GM21526 (cell line): Measurements from ENCODE around the gene F5.

ENCODE experiments used
- ATAC-seq: cut with Tn5 transposase; IDR thresholded peaks from one replicate; pipeline ENCODE4 v1.9.1; 2021; ENCODE audit warnings: moderate library complexity; ENCODE audit not compliant: unreplicated experiment, low FRiP score

Gene F5

DNA sequence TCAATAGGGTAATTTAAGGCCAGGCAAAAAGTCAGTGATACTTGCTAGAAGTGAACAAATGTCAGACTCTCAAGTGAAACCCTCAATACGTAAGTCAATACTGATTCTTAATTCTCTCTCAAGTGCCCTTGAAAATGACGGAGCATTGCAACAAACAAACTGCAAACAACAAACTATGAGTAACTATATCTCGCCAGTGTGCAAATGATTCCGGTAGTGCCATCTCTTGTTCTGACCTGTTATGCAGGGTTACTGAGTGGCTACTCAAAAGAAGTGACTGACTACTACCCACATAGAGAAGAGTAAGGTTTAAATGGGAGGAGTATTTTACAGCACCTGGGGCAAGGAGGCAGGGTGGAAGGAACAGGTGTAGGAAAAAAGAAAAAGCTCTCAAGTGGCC is 102.2 kb downstream of the F5 start:
- ATAC-seq, result no peak

DNA sequence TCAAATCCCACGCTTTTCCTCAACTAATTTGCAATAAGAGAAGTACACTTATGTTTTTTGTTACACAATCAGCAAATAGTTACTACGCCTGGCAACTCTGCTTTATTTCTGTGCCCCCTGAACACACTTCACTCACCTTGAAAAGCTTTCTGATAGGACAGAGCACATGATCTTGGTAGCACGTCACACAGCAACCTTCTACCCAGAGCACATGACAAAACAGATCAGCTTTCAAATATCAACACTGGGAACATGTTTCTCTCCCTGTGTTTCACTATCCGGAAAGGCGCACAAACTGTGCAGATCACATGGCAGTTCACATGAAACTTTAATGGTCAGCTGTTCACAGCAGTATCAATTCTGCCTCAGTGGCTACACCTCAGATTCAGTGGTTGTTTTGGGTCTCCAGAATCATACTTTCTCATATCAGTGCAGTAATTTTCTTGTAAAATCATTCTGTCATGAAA is 102.7 kb downstream of the F5 start:
- no peak for ATAC-seq

DNA sequence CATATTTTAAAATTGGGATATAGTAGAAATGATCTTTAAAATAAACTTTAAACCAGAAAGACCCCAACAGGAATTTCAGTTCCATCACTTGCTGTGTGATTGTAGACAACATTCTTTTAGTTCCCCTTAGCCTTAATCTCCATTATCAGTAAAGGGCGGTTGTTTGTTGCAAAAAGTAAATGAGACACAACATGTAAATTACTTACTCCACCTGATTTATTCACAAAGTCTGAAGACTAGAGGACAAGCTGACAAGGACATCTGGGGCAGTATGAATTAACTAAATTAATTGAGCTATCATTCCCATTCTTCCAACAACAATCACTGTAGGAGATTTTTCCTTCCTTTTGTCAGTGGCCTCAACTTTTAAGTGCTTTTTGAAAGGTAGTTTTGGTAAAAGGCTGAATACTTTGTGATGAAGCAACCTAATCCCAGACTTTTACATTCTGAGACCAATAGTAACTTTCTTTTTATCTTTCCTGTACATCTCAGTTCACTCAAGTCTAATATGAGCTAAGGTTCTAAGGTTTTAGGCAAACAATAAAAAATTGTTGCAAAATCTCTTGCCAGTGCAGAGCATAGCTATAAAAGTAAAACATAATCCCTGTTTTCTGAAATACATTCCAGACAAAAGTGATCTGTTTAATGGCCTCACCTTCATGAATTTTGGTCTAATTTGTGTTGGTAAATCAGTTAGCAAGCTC is 106.8 kb downstream of the F5 start:
- no peak for ATAC-seq

DNA sequence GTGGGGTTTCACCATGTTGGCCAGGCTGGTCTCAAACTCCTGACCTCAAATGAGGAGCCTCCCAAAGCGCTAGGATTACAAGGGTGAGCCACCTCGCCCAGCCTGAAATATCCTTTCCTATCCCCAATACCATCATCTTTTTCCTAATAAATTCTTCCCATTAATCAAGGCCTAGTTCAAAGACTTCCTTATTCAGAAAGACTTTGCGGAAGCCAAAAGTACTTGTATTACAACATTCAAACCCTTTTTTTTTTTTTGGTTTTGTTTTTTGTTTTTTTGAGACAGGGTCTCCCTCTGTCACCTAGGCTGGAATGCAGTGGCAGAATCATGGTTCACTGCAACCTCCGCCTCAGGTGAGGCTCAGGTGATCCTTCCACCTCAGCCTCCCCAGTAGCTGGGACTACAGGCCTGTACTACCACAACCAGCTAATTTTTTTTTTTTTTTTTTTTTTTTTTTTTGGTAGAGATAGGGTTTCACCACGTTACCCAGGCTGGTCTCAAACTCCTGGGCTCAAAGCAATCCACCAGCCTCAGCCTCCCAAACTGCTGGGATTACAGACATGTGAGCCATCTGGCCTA is 108.1 kb downstream of the F5 start:
- no peak for ATAC-seq

DNA sequence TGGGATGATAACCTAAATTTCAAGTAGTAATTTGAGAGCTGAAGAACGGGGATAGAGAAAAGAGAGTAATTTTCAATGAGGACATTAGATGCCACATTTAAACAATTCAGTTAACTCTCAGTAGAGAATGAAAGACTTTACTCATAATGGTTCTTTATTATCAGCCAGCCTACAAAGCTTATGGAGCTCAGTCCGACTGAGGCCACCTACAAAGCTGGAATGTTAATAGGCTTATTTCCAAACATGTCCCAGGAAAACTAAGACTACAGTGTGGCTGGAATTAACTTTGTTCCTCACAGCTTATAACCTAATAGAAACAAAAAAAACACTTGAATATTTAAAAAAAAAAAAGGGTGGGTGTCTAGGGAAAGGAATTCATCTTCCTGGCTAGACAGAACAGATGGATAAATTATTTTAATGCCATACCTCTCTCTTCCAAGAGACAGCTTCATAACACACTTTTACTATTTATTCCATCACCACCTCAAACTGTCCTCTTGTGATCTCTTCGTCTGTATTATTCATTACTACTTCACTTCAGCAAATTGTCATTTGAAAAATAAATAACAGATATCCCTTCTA is 110.4 kb downstream of the F5 start:
- ATAC-seq, result no peak

DNA sequence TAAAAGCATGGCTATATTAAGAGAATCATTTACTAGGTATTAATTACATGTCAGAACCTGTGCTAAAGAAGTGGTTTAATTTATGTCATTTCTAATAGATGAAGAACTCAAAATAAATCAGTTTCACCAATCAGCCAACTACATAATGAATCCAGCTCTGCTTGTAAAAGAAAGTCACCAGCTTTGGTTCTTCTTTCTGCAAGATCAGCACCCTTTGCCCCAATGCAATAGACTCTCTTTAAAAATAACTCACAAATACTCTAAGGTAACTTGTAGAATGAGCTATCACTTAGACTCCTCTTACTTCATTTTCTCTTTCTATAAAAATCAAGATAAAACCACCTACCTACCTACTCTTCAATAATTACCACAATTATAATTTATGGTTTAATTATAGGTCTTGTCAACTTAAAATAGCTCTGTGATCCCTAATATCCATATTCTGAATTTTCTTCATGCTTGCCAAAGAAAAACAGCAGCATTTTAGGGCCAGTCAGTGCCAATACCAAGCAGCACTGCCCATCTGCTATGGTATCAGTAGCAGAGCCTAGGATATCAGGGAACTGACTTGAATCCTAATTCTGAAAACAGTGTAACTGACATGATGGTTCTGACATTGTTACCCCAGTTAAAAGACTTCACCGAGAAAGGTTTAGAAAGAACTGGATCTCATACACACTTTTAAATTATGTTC is 111.8 kb downstream of the F5 start:
- no peak for ATAC-seq

DNA sequence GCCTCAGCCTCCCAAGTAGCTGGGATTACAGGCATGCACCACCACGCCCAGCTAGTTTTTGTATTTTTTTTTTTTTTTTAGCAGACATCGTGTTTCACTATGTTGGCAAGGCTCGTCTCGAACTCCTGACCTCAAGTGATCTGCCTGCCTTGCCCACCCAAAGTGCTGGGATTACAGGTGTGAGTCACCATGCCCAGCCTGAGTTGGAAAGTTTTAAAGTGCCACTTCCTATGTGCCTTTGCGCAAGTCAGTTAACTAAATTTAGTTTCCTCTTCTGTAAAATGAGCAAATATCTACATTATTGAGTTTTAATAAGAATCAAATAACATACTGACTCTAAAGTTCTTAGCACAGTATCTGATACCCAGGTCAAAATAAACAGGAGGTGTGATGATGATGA is 112.9 kb downstream of the F5 start:
- ATAC-seq, result no peak

DNA sequence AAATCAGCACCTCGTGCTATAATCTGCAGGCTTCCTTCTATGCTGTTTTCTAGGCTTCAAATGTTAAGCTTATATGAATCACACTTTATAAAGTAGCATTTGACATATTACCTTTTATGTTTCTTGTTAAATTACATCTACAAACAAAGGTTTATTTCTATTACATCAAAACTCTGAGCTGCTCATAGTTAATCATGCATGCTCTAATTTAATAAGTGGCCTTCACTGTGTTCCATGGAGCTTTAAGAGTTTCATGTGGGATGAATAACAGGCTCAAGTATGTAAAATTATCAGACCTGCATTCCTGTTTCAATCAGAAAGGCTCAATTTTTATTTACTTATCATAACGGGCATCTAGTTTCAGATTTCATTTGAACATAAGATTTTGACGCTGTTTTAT is 113.5 kb downstream of the F5 start:
- ATAC-seq, result no peak

DNA sequence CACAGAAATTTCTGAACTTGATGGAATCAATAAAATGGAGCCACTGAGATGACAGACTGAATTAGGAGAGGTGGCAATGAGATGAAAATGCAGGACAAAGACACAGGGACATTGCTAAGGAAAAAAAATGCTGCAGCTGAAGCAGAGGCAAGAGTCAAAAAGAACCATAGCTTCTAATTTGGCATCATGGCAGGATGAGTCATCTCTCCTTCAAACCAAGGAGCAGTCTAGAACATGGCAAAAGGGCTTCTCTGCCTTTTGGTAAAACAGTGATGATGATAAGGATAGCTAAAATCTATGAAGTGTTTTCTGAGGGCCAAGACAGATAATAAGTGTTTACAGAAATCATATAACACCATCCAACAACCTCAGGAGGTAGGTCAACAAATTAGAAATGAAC is 117.3 kb downstream of the F5 start:
- no peak for ATAC-seq

DNA sequence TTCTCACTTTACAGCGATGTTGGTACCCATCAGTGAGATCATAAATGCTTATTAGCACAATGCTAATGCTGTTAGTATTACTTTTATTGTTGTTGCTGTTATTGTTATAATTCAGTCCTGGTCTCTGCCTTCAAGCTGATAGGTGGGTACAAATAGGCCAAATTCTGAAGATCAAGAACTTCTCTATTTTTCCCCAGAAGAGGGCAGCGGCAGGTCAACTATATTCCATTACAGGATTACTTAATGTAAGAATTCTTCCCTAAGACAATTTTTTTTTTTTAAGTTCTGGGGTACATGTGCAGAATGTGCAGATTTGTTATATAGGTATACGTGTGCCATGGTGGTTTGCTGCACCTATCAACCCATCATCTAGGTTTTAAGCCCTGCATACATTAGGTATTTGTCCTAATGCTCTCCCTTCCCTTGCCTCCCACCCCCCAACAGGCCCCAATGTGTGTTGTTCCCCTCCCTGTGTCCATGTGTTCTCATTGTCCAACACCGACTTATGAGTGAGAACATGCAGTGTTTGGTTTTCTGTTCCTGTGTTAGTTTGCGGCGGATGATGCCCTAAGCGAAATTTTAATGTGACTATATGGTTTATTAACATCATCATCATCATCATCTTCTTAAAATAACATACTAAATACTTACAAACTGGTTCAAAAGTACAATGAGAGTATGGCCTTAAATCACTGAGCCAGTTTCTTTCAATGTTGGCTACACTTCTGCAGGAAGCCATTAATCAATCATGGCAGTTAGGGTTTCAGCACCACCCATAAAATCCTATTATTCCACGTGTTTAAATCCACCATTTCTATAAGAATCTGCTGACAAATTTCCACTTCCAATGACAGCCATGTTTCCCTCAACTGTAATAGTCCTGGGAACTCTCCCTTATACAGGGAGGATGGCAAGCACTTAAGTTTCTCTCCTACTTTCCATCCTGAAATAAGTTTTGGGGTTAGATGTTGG is 119.7 kb downstream of the F5 start:
- no peak for ATAC-seq

DNA sequence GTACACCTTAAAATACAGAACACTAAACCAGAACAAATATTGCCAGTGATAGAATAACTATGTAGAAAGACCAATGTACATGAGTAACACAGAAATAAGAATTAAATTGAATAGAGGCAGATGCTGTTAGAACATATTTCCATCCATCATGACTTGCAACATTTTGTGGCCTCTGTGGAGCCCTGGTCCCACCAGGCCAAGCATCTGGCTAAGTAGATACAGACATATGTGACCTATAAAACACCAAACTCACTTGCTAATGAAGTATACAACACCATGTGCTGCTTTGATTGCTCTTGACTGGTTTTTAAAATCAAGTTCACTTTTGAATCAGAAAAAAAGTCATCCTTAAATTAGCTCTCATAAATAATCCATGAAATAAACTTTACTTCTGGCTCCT is 121.0 kb downstream of the F5 start:
- ATAC-seq, result no peak
